Testis (tissue), 2 donors: ENCODE results near the gene SRP19.

Source experiments
- CTCF ChIP-seq, 3 experiments: fragments of 450-650 bp in 2 of 3; fragments of 200-600 bp in 1 of 3; sonication (generic) in 1 of 3; IDR thresholded peaks; one replicate each; pipeline ENCODE4 v1.5.1; 2016 to 2019; ENCODE audit warnings: antibody characterized with exemption in 3 of 3, mild to moderate bottlenecking in 2 of 3, moderate library complexity in 1 of 3
- POLR2A ChIP-seq: fragments of 450-650 bp; IDR thresholded peaks from one replicate; pipeline ENCODE4 v1.6.1; 2017; ENCODE audit warnings: antibody characterized with exemption, mild to moderate bottlenecking, moderate library complexity

- TF ChIP-seq CTCF (IDR thresholded peaks at IDR 0.05) (no peak), POLR2A (no peak)
Observed at GRCh38 chr5:112863549-112863948, 2.5 kb downstream of the SRP19 start.
